GM21717 (cell line): Measurements from ENCODE around the gene SHROOM4.

Experiments
- ATAC-seq: cut with Tn5 transposase; IDR thresholded peaks from one replicate; pipeline ENCODE4 v1.9.1; 2021; ENCODE audit warnings: mild to moderate bottlenecking, moderate library complexity; ENCODE audit not compliant: unreplicated experiment

SHROOM4 gene, protein sequence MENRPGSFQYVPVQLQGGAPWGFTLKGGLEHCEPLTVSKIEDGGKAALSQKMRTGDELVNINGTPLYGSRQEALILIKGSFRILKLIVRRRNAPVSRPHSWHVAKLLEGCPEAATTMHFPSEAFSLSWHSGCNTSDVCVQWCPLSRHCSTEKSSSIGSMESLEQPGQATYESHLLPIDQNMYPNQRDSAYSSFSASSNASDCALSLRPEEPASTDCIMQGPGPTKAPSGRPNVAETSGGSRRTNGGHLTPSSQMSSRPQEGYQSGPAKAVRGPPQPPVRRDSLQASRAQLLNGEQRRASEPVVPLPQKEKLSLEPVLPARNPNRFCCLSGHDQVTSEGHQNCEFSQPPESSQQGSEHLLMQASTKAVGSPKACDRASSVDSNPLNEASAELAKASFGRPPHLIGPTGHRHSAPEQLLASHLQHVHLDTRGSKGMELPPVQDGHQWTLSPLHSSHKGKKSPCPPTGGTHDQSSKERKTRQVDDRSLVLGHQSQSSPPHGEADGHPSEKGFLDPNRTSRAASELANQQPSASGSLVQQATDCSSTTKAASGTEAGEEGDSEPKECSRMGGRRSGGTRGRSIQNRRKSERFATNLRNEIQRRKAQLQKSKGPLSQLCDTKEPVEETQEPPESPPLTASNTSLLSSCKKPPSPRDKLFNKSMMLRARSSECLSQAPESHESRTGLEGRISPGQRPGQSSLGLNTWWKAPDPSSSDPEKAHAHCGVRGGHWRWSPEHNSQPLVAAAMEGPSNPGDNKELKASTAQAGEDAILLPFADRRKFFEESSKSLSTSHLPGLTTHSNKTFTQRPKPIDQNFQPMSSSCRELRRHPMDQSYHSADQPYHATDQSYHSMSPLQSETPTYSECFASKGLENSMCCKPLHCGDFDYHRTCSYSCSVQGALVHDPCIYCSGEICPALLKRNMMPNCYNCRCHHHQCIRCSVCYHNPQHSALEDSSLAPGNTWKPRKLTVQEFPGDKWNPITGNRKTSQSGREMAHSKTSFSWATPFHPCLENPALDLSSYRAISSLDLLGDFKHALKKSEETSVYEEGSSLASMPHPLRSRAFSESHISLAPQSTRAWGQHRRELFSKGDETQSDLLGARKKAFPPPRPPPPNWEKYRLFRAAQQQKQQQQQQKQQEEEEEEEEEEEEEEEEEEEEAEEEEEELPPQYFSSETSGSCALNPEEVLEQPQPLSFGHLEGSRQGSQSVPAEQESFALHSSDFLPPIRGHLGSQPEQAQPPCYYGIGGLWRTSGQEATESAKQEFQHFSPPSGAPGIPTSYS (N-terminal part only)

DNA sequence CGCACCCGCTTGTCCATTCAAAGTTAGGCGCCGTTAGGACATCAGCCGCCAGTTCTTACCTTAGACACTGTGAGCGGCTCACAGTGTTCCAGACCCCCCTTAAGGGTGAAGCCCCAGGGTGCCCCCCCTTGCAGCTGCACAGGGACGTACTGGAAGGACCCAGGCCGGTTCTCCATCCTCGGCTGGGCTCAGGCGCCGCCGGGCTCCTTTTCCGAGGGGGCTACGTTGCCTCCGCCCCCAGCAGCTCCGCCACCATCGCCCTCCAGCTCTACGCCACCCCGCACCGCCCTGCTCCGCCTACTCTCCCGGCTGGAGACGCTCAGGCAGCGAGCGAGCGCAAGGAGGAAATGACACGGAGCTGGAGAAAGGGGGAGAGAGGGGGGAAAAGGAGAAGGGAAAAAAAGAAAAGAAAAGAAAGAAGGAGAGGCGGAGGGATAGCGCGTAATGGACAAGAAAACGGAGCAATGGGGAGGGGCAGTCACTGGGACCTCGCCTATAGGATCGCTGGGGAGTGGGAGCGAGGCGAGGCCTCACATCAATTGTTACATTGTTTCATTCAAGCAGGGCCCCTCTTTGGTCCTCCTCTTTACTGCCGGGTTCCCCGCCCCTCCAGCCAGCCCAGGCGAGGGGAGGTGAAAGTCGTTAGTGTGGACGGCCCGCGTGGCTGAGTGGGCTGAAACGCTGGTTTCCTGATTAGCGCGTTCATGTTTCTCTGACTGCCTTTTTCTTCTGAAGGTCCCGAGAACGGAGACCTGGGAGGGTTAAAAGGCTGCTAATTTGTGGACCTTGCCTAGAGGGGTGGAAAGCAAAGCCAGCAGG is at the start of gene SHROOM4:
SHROOM4 (minus strand) TSS at position 352 of the 819 bp plus-strand sequence; CDS start at position 176, 176 bp downstream.
- no peak for ATAC-seq

- ATAC-seq: no peak
Measured at GRCh38 chrX:50863471-50863870, 49.5 kb upstream of the SHROOM4 start.

GRCh38 chrX:50860518-50860917 is 46.5 kb upstream of the SHROOM4 start:
- ATAC-seq: no peak

DNA sequence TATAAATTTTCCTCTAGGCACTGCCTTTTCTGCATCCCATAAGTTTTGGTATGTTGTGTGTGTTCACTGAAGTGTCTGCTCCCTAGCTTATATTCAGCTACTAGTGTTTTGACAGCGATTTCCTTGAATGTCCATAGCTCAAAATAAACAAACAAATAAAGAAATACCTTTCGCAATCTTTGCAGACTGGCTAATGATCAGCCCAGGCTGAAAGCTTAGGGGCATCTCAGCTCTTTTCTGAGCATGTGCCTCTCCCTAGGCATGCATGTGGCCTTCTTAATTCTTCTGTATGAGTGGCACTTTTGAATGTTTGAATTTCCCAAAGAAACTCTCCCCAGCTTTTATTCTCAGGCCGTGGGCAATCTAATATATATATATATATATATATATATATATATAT is 44.6 kb upstream of the SHROOM4 start:
- no peak for ATAC-seq

DNA sequence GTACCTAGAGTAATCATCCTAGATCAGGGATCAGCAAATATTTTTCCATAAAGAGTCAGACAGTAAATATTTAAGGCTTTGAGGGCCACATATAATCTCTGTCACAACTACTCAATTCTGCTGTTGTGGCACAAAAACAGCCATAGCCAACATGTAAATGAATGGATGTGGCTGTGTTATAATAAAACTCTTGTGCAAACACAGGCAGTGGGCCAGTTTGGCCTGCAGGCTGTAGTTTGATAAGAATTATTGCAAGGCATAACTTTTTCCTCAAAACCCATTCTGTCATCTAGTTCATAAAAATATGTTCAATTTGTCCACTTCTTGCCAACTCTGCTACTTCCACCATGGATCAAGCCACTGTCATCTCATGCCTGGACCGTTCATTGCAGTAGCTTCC is 39.4 kb upstream of the SHROOM4 start:
- ATAC-seq: no peak

DNA sequence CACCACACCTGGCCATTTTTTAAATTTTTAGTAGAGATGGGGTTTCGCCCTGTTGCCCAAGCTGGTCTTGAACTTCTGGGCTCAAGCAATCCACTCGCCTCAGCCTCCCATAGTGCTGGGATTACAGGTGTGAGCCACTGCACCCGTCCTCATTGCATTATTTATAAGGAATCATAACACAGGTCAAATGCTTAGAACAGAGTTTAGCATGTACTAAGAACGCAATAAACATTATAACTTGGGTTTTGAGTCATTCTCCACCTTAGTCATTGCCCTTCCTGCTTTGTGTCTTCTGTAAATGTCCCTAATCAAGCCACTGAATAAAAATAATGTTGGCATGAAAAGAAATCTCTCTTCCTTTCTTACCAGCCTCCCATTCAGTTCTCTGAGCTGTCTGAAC is 38.5 kb upstream of the SHROOM4 start:
- ATAC-seq: no peak

DNA sequence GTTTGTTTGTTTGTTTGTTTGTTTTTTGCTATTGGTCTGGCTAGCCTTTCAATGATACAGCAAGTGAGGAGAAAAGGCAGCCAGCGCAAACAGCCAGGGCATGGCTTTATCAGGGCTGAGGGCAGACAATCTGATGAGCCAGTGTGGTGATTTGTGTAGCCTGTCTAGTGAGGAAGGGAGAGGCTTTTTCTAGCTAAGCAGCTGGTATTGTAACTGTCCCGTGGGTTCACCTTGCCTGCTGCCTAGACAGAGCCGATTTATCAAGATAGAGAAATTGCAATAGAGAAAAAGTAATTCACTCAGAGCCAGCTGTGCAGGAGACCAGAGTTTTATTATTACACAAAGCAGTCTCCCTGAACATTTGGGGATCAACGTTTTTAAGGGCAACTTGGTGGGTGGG is 28.2 kb upstream of the SHROOM4 start:
- ATAC-seq: no peak

GRCh38 chrX:50839730-50840129 is 25.7 kb upstream of the SHROOM4 start:
- no peak for ATAC-seq

DNA sequence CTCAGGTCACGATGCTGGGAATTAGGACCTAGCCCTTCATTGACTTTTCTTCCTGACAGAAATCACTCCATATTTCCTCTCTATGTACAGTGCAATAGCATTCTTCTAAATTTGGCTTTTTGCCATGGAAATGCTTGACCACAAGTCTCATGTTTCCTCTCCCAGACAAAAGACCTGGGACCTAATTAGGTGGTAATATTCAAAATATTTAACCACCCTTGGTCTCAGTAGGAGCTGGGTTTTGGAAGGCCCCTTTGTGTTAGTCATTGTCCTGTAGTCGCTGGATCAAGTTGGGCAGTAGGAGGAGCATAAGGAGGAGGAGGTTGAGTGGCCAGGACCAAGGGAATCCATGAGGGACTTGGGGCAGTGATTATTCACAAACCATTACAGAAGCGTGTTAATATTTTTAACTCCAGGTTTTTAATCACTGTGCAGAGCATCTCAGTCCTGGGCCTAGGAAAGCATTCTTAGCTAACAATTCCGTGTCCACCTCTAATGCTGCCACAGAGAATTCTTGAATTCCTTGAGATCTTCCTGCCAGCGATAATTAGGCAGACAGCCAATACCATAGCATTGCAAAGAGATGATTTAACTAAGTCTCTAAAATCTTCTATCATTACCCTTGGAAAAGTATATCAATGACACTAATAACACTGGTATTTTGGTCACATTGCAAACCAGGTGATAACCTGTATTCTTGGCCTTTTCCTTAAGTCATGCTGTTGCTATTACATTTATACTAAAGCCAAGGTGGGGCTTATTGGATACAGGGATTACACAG is 25.0 kb upstream of the SHROOM4 start:
- no peak for ATAC-seq

GRCh38 chrX:50827996-50828395 is 14.0 kb upstream of the SHROOM4 start:
- ATAC-seq: no peak

DNA sequence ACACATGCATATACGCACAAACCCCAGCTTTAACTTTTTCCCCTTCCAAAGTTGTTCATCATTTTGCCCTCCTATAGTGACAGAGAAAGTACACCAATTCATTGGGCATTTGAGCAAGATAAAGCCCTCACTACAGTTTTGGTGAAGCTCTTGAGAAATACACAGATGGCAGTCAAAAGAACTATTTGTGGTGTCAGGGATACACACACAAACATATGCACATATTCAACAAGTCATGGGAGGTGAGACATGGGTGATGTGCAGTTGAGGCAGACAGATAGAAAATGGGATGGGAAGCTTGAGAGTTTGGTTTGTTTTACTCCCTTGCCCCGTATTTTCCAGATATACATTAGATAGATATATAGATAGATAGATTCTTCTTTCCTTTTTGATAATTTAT is 11.8 kb upstream of the SHROOM4 start:
- ATAC-seq: no peak

- no peak for ATAC-seq
Measured at GRCh38 chrX:50818986-50819385, 5.0 kb upstream of the SHROOM4 start.

DNA sequence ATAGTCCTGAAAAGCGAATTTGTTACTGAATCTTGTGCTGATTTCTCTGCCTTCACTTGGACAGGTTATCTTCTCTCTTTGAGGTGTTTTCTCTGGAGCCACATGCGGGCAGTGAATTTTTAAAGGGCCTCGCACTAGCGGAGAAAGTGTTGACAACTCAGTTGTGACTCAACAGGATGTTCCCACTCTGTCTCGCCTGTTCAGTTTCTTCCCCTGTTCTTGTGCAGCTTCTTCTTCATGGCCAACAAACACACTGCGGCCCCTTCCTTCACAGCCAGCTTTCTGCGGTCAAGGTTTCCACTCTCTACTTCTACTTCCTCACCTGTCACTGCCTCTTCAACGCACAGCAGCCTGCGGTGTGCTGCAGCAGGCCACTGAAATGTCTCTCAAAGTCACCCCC is 1.1 kb upstream of the SHROOM4 start:
- ATAC-seq: no peak

DNA sequence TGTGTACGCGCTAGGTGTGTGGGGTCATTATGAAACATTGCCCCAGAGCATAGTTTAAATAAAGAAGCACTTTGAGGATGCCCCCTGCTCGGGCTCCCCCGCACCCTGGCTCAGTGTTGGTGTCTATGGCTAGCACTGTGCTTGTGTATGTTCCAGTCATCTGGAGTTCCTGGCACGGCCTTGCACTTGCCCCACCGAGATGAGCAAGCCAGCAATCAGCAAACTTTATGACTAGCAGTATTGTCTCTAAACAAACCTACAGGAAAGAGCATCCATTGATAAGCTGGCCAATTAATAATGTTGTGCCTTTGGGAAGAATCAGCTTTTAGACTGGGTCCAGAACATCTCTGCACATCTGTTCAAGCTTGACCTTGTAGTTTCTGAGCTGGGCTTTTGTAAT is 707 bp upstream of the SHROOM4 start:
- no peak for ATAC-seq

DNA sequence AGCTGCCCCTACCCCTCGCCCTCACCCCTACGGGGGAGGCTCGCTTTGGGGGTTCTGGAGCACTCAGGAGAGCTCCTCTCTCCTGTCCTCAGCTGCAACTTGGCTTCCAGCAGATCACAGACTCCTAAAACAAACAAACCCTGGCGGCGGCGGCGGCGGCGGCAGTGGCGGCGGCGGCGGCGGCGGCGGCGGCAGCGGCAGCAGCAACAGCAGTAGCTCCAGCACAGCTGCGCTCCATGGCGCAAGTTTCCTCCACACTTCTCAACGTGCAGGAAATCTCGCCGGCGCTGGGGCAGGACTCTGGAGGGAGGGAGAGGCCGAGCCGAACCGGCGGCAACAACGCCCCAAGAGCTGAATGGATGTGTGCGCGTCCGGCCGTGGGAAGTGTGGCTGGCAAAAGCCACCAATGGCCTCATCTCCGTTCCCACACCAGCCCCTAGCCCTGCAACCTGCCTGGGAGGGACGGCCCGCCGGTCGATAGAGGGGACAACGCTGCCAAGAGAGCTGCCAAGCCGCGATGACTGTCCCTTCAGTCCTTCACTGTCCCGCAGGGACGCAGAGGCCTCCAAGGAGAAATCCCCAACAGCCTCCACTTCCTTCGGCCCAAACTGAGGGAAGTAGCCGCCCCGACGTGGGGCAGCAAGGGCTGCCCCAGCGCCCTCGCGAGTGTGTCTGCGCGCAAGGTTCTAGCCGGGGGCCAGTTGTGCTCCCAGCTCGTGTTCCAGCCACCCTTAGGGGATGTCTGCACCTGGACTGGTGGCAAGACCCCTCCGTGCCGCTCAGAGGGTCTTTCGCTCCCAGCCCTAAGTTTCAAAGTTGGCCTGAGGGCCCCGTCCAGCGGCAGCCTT is 775 bp downstream of the SHROOM4 start:
- no peak for ATAC-seq

DNA sequence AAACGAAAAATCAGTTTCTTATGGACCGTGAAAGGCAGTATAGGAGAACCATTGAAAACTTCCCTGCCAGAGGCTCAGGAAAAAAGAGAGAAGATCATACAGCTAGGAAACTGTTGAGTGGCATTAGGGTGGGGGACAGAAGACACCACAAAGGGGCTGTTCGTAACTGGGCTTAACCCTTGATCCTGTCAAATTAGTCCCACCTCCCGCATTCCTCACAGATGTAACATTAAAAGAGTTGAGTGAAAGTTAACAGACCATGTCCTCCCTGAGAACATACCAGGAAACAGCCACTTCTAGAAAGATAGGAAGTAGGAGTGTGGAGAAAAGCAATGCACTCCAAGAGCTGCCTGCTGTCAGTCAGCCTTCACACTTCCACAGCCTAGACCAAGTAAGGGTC is 8.7 kb downstream of the SHROOM4 start:
- ATAC-seq: no peak

DNA sequence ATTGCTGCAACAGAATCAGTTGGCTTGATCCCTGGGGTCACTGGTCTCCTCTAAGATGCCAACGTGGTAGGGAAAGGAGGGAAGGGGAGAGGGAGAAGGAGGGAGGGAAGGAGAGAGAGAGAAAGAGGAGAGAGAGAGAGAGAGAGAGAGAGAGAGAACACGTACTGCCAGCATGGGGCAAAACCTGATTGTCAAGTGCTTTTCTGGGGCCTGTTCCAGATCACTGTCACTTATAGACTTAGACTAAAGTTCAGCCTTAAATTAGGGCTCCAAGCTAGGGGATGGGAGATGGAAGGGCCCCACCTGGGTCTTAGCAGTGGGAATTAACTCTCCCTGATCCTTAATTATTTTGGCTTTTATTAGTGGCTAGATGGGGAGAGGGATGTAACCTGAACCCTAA is 12.9 kb downstream of the SHROOM4 start:
- no peak for ATAC-seq

DNA sequence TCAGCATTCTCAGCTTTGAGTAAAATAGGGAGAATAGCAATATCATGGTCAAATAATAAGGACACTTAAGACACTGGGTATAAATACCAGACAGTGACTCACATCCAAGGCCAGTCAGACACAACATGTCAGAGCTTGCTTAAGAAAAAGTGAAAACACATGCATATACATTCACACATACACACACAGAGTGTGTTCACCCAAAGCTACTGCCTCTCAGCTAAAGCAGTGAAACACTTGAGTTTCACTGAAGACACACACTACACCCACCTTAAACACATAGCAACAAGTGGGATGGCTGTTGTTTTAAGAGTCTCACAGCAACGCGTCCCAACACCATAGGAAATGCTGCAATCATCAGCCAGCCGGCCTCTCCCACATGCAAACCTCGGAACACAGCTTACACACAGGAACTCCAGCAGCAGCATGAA is 14.4 kb downstream of the SHROOM4 start:
- ATAC-seq: no peak

DNA sequence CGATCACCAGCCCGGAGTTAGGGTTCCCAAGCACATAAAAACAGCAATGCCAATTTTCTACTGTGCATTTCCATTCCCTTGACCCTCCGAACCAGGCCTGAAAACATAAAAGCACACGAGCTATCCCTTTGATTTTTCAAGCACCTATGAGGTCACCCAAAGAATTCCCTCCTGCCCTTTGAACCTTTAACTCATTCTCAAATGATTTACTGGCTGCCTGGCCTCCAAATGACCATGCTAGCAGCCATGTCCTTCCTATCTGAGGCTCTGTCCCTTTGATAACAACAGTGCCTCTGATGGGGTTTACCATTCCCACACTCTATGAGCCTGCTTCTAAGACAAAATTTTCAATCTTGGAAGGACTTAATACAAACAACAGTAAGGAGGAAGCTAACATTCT is 15.2 kb downstream of the SHROOM4 start:
- ATAC-seq: no peak
